Stimulated activated CD4-positive, alpha-beta T cell treated with anti-CD3 and anti-CD28 coated beads, Interleukin-1b, Interleukin-23, amount 100 ng/mL, for 4 hours (primary cell): ENCODE measurements around the gene ERAL1.
"Not testable (repeated sequence)": the region's sequence is repeated elsewhere in the genome, so short reads cannot be mapped to it uniquely, and the experiment has no call there.

Experiments
- DNase-seq, 2 donors: peaks; one replicate each; pipeline ENCODE4 v3.0.0-alpha.2; 2020; ENCODE audit warnings: low read depth in 2 of 2

Gene ERAL1

GRCh38 chr17:28878981-28879380 lies 24.2 kb downstream of the ERAL1 start:
- no peak for DNase-seq

- no peak for DNase-seq
Measured at GRCh38 chr17:28879886-28880571, 25.2 kb downstream of the ERAL1 start.

- DNase-seq = no peak
Measured at GRCh38 chr17:28880572-28880945, 25.7 kb downstream of the ERAL1 start.

- DNase-seq = no peak
Measured at GRCh38 chr17:28881533-28882056, 26.8 kb downstream of the ERAL1 start.

GRCh38 chr17:28882154-28882895 lies 27.5 kb downstream of the ERAL1 start:
- DNase-seq = no peak

GRCh38 chr17:28883967-28884702 lies 29.3 kb downstream of the ERAL1 start:
- no peak for DNase-seq

GRCh38 chr17:28885363-28885762 lies 30.5 kb downstream of the ERAL1 start:
- DNase-seq = no peak

- DNase-seq = no peak
Measured at GRCh38 chr17:28885951-28886350, 31.1 kb downstream of the ERAL1 start.

GRCh38 chr17:28887871-28888471 lies 33.2 kb downstream of the ERAL1 start:
- DNase-seq = no peak

GRCh38 chr17:28888832-28889231 lies 34.0 kb downstream of the ERAL1 start:
- DNase-seq = no peak

GRCh38 chr17:28889996-28890395 lies 35.2 kb downstream of the ERAL1 start:
- no peak for DNase-seq

GRCh38 chr17:28891201-28891600 lies 36.4 kb downstream of the ERAL1 start:
- no peak for DNase-seq

GRCh38 chr17:28892024-28892423 lies 37.2 kb downstream of the ERAL1 start:
- DNase-seq = no peak

GRCh38 chr17:28893248-28894183 lies 38.7 kb downstream of the ERAL1 start:
- not testable (repeated sequence) for DNase-seq

- DNase-seq = no peak
Measured at GRCh38 chr17:28895794-28896447, 41.1 kb downstream of the ERAL1 start.

GRCh38 chr17:28896491-28896883 lies 41.7 kb downstream of the ERAL1 start:
- DNase-seq = no peak

GRCh38 chr17:28896884-28897768 lies 42.3 kb downstream of the ERAL1 start, which contains the start of gene FLOT2:
Gene FLOT2 (minus strand): TSS chr17:28897733. CDS start chr17:28897574, 159 bp downstream.
- peak; percentile 40 to 55 for DNase-seq

GRCh38 chr17:28897769-28898526 lies 43.1 kb downstream of the ERAL1 start:
- DNase-seq = no peak
